Measurements from ENCODE around the gene TEAD2. TPM values are rescaled to one million over a fixed set of nuclear protein-coding genes. Genes with fewer than 3 reads are reported as not detected.

Gene TEAD2
- total and polyA plus RNA-seq, 10 of the 15 experiments (the other 5 are each of a cell fraction or from before 2014, with no cell fraction given): 0.04 to 0.26 (median 0.11) TPM; not detected in 3

GRCh38 chr19:49357186-49357585, 5.0 kb downstream of the TEAD2 start (continued):
- TF ChIP-seq ETV6 (conservative IDR thresholded peaks at IDR 0.05 in 1 of 2, IDR thresholded peaks at IDR 0.05 in 1 of 2; ENCODE audit: borderline replicate concordance in 1 of 2, low read depth in 1 of 2) (no peak), ZZZ3 (IDR thresholded peaks at IDR 0.05; ENCODE audit: control insufficient read depth, insufficient read length, low read depth) (no peak), ZBTB40 (IDR thresholded peaks at IDR 0.05; ENCODE audit: borderline replicate concordance) (no peak), ZNF274 (IDR thresholded peaks at IDR 0.05; ENCODE audit: insufficient read depth, insufficient read length) (no peak), FOXK2 (IDR thresholded peaks at IDR 0.05) (no peak), ZNF384 (IDR thresholded peaks at IDR 0.05; ENCODE audit: borderline replicate concordance, low read depth, low read length) (no peak), CREB1 (IDR thresholded peaks at IDR 0.05; ENCODE audit: low read depth) (no peak), RCOR1 (conservative IDR thresholded peaks at IDR 0.05; ENCODE audit: low read depth, low read length) (no peak), SREBF1 (IDR thresholded peaks at IDR 0.05; ENCODE audit: low read length) (no peak)

- no TSS peak for BruUV-seq (replicated peaks)
- ChIA-PET RAD21 (ENCODE audit: unreplicated experiment) (interaction anchor here (0.5 kb wide), 1 partner anchor 49 kb away, joined by 4 read pairs; no protein-coding TSS in a partner anchor), CTCF (no interaction called here), SMC1A (ENCODE audit: uncharacterized antibody, unreplicated experiment) (no interaction called here), POLR2A (interaction anchor here (0.6 kb wide), 2 partner anchors 63 to 205 kb away, joined by 4 to 5 read pairs; no protein-coding TSS in a partner anchor)
- DNase-seq (ENCODE audit: low read depth, low spot score) (no peak), FAIRE-seq (no peak), ATAC-seq (no peak)
- Histone ChIP-seq H4K20me1 (ENCODE audit: control insufficient read depth, insufficient read depth) (no peaks in the 10 kb centered on the region), H3K9ac (ENCODE audit: control insufficient read depth, insufficient read depth, low read length) (no peak overlapping the region), H3K4me1 (ENCODE audit: control insufficient read depth, insufficient read depth, low read length) (no peaks in the 10 kb centered on the region; the same call in 1 of the 2 replicates), H3K9me3 (replicated peaks; ENCODE audit: control insufficient read depth, insufficient read depth, low read length) (no peaks in the 10 kb centered on the region), H3K79me2 (ENCODE audit: control insufficient read depth, insufficient read depth, low read length) (no peaks in the 10 kb centered on the region), H3K36me3 (ENCODE audit: control insufficient read depth in 2 of 2, insufficient read depth in 2 of 2, low read length in 1 of 2) (no peaks in the 10 kb centered on the region), H2AFZ (ENCODE audit: control insufficient read depth, low read depth, low read length) (no peak overlapping the region), H3K27me3 (replicated peaks in 1 of 2; ENCODE audit: control insufficient read depth in 2 of 2, insufficient read depth in 2 of 2, low read length in 1 of 2) (peaks cover 2% of the 10 kb centered on the region in 2 experiments; a peak in 3 of 4 replicates), H3K4me3 (no peak overlapping the region), H3K27ac (ENCODE audit: control insufficient read depth, insufficient read depth) (no peak overlapping the region), H3K4me2 (ENCODE audit: control insufficient read depth, insufficient read depth) (no peak overlapping the region)
- in situ Hi-C loops (cut with MboI): no loop called here
- 37% methylated on average over 7 of the region's 7 CpGs for WGBS (ENCODE audit: insufficient coverage, insufficient replicate concordance, low lambda C conversion rate, missing lambda C conversion rate)
- intact Hi-C loops (cut with micrococcal nuclease; ENCODE audit: unreplicated experiment): no loop called here
- TF ChIP-seq TARDBP (IDR thresholded peaks at IDR 0.05; ENCODE audit: borderline replicate concordance) (no peak), CHD2 (IDR thresholded peaks at IDR 0.05; ENCODE audit: borderline replicate concordance, low read depth, low read length) (no peak), RB1 (IDR thresholded peaks at IDR 0.05; ENCODE audit: borderline replicate concordance) (no peak), HDGF (IDR thresholded peaks at IDR 0.05) (no peak), NR2C1 (IDR thresholded peaks at IDR 0.05) (no peak), E2F8 (IDR thresholded peaks at IDR 0.05; ENCODE audit: low read depth, partially characterized antibody) (no peak), CBX5 (IDR thresholded peaks at IDR 0.05; ENCODE audit: low read depth) (no peak)
Observed at GRCh38 chr19:49356382-49356781, 5.8 kb downstream of the TEAD2 start.
